ENCODE measurements around the gene DYTN. TPM values are rescaled to one million over a fixed set of nuclear protein-coding genes. Genes with fewer than 3 reads are reported as not detected.

Gene DYTN
- total and polyA plus RNA-seq, 4 donors: not detected

DNA sequence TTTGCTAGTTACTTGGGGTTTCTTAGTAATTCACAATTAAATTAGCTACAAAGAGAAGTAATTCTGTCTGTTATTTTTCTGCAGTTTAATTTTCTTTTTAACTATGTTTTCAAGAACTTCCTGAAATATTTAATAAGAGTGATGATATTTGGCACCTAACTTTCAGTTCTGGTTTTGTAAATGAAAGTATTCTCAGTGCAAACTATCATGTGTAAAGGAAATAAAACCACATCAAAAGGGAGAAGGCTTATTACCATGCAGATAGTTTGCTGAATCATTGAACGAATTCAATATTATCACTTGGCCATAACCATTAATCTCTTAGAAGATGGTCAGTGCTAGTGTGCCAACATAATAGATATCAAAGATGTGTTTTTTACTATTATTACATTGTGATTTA, 29.2 kb downstream of the DYTN start:
- ATAC-seq (ENCODE audit: low FRiP score) (no peak), DNase-seq (no peak)
- Histone ChIP-seq H3K27me3 (ENCODE audit: control insufficient read depth in 1 of 2, insufficient read depth in 2 of 2, low read length in 1 of 2) (no peaks in the 10 kb centered on the region), H3K27ac (ENCODE audit: low read depth in 1 of 2, low read length in 2 of 2) (no peak overlapping the region), H3K4me3 (ENCODE audit: low read length in 2 of 2) (no peak overlapping the region), H3K4me1 (ENCODE audit: control insufficient read depth in 1 of 2, insufficient read depth in 2 of 2, low read length in 2 of 2) (no peaks in the 10 kb centered on the region), H3K9me3 (ENCODE audit: control insufficient read depth, low read length) (no peaks in the 10 kb centered on the region), H3K36me3 (ENCODE audit: control insufficient read depth in 1 of 2, insufficient read depth in 2 of 2, low read length in 1 of 2) (no peaks in the 10 kb centered on the region)
- 59 to 73% methylated on average over 1 of the region's 1 CpG for WGBS, 2 donors
- intact Hi-C loops (cut with DNase I): no loop called here

DNA sequence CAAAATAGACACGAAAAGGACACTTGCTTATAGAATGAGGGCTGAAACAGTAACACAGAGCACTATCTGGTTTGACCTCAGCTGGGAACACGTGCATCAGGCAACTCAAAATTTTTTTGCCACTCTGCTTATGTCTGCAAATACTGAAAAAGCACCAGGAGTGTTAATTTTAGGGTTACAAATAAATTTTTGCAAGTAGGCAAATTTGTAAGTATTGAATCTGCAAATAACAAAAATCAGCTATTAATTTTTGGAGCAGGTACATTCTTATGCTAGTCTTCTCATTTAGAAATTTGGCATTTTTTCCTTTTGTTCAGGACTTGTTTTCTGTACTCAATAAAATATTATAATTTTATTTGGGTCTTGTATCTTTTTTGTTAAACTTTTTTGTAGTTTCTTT, 29.7 kb downstream of the DYTN start:
- Histone ChIP-seq H3K4me3 (ENCODE audit: low read length in 2 of 2) (no peak overlapping the region), H3K27ac (ENCODE audit: low read depth in 1 of 2, low read length in 2 of 2) (no peak overlapping the region), H3K36me3 (ENCODE audit: control insufficient read depth in 1 of 2, insufficient read depth in 2 of 2, low read length in 1 of 2) (no peaks in the 10 kb centered on the region), H3K27me3 (ENCODE audit: control insufficient read depth in 1 of 2, insufficient read depth in 2 of 2, low read length in 1 of 2) (no peaks in the 10 kb centered on the region), H3K9me3 (ENCODE audit: control insufficient read depth, low read length) (no peaks in the 10 kb centered on the region), H3K4me1 (ENCODE audit: control insufficient read depth in 1 of 2, insufficient read depth in 2 of 2, low read length in 2 of 2) (no peaks in the 10 kb centered on the region)
- ATAC-seq (ENCODE audit: low FRiP score) (no peak), DNase-seq (no peak)
- intact Hi-C loops (cut with DNase I): no loop called here
- WGBS, 2 donors: 58 to 59% methylated on average over 2 of the region's 2 CpGs

DNA sequence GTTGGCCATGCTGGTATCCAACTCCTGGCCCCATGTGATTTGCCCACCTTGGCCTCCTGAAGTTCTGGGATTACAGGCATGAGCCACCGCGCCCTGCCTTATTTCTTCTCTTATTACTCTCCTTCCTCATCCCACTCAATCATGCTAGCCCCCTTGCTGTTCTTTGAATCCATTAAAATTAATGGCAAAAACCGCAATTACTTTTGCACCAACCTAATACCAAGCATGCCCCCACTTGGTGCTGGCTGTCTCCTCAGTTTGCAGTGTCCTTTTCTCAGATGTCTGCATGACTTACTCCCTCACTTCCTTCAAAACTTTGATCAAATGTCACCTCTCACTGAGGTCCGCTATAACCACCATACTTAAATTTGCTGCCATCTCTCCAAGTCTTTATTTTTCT, 34.6 kb downstream of the DYTN start:
- 90 to 93% methylated on average over 4 of the region's 4 CpGs for WGBS, 2 donors

DNA sequence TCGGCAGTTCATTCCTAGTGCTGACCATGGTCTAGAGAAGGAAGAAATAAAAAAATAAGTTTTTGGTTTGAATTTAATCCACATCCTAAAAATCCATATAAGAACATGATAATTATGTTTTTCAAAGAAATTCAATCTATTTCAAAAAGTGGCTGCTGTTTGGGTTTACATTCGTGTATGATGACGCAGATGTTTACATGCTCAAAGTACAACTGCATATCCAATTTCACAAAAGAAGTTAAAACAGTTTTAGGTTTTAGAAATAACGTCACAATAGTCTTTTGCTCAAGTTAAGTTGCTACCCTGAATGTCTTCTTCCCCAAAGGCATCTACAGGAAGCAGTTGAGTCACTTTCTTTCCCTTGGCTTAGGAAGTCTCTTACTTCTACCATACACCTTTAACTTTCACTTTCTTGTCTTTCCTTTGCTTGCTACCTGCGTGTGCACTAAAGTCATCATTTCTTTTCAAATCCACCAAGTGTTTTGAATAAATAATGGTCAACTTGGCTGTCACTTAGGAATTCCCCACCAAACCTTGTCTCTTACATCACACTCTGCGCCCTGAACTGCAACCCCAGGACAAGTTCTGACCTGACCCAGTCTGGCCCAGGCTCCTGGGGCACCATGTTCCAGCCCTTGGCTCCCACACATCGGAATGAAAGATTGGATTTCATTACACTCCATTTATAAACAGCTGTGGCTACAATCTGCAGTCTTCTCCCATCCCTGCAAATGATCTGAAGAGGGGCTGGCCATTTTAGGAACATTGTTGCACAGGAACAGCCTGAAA, 47.5 kb downstream of the DYTN start:
- no peak for ATAC-seq (ENCODE audit: low FRiP score)
- no peak for DNase-seq
- WGBS, 2 donors: 75 to 82% methylated on average over 7 of the region's 7 CpGs

More for the DNA sequence above, 34.6 kb downstream of the DYTN start:
- no peak for DNase-seq
- Histone ChIP-seq H3K27ac (ENCODE audit: low read depth in 1 of 2, low read length in 2 of 2) (no peak overlapping the region), H3K27me3 (ENCODE audit: control insufficient read depth in 1 of 2, insufficient read depth in 2 of 2, low read length in 1 of 2) (no peaks in the 10 kb centered on the region), H3K4me3 (ENCODE audit: low read length in 2 of 2) (no peak overlapping the region), H3K36me3 (ENCODE audit: control insufficient read depth in 1 of 2, insufficient read depth in 2 of 2, low read length in 1 of 2) (no peaks in the 10 kb centered on the region), H3K4me1 (ENCODE audit: control insufficient read depth in 1 of 2, insufficient read depth in 2 of 2, low read length in 2 of 2) (no peaks in the 10 kb centered on the region), H3K9me3 (ENCODE audit: control insufficient read depth, low read length) (no peaks in the 10 kb centered on the region)
- intact Hi-C loops (cut with DNase I): no loop called here
- no peak for ATAC-seq (ENCODE audit: low FRiP score)

DNA sequence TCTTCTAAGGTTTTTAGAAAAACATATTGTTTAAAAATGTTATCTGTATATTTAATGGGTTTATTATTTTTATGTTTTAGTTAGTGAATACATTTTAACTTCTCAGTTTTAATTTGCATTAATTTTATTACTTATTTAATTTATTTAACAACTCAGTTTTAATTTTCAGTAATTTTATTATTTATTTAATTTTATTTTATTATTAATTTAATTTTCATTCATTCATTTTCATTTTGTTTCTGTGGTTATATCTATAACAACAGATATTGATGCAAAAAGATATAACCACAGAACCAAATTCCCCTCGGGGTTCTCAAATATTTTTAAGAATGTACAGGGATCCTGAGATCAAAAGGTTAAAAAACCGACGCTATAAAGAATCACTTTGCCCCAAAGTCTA, 52.9 kb downstream of the DYTN start:
- DNase-seq (no peak), ATAC-seq (ENCODE audit: low FRiP score) (no peak)
- Histone ChIP-seq H3K36me3 (ENCODE audit: control insufficient read depth in 1 of 2, insufficient read depth in 2 of 2, low read length in 1 of 2) (no peaks in the 10 kb centered on the region), H3K27ac (ENCODE audit: low read depth in 1 of 2, low read length in 2 of 2) (no peak overlapping the region), H3K4me3 (ENCODE audit: low read length in 2 of 2) (no peak overlapping the region), H3K9me3 (ENCODE audit: control insufficient read depth, low read length) (no peaks in the 10 kb centered on the region), H3K4me1 (ENCODE audit: control insufficient read depth in 1 of 2, insufficient read depth in 2 of 2, low read length in 2 of 2) (no peaks in the 10 kb centered on the region), H3K27me3 (ENCODE audit: control insufficient read depth in 1 of 2, insufficient read depth in 2 of 2, low read length in 1 of 2) (no peaks in the 10 kb centered on the region)
- 79 to 82% methylated on average over 3 of the region's 3 CpGs for WGBS, 2 donors
- intact Hi-C loops (cut with DNase I): no loop called here

More for the DNA sequence above, 47.5 kb downstream of the DYTN start:
- H3K36me3 ChIP-seq (ENCODE audit: control insufficient read depth in 1 of 2, insufficient read depth in 2 of 2, low read length in 1 of 2): no peaks in the 10 kb centered on the region
- H3K4me3 ChIP-seq (ENCODE audit: low read length in 2 of 2): no peak overlapping the region
- no peak overlapping the region for H3K27ac ChIP-seq (ENCODE audit: low read depth in 1 of 2, low read length in 2 of 2)
- H3K4me1 ChIP-seq (ENCODE audit: control insufficient read depth in 1 of 2, insufficient read depth in 2 of 2, low read length in 2 of 2): no peaks in the 10 kb centered on the region
- H3K9me3 ChIP-seq (ENCODE audit: control insufficient read depth, low read length): no peaks in the 10 kb centered on the region
- no peaks in the 10 kb centered on the region for H3K27me3 ChIP-seq (ENCODE audit: control insufficient read depth in 1 of 2, insufficient read depth in 2 of 2, low read length in 1 of 2)
- intact Hi-C loops (cut with DNase I): no loop called here

DNA sequence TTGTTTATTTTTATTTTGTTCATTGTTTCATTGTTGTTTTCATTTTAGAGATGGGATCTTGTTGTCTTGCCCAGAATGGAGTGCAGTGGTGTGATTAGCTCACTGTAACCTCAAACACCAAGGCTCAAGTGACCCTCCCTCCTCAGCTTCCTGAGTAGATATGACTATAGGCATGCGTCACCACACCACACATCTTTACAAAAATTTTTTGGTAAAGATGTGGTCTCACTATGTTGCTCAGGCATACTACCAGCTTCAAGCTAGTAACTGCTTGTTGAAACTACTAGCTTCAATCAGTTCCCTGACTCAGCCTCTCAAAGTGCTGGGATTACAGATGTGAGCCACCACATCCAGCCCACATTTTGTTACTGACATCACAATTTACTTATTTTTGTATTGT, 61.1 kb downstream of the DYTN start:
- no peaks in the 10 kb centered on the region for H3K27me3 ChIP-seq (ENCODE audit: control insufficient read depth in 1 of 2, insufficient read depth in 2 of 2, low read length in 1 of 2)
- intact Hi-C loops (cut with DNase I): no loop called here
- no peak overlapping the region for H3K27ac ChIP-seq (ENCODE audit: low read depth in 1 of 2, low read length in 2 of 2)
- H3K4me1 ChIP-seq (ENCODE audit: control insufficient read depth in 1 of 2, insufficient read depth in 2 of 2, low read length in 2 of 2): no peaks in the 10 kb centered on the region
- H3K9me3 ChIP-seq (ENCODE audit: control insufficient read depth, low read length): peaks cover 2% of the 10 kb centered on the region
- H3K4me3 ChIP-seq (ENCODE audit: low read length in 2 of 2): no peak overlapping the region
- 89 to 92% methylated on average over 1 of the region's 1 CpG for WGBS, 2 donors
- ATAC-seq (ENCODE audit: low FRiP score): no peak
- H3K36me3 ChIP-seq (ENCODE audit: control insufficient read depth in 1 of 2, insufficient read depth in 2 of 2, low read length in 1 of 2): no peaks in the 10 kb centered on the region
- no peak for DNase-seq

DNA sequence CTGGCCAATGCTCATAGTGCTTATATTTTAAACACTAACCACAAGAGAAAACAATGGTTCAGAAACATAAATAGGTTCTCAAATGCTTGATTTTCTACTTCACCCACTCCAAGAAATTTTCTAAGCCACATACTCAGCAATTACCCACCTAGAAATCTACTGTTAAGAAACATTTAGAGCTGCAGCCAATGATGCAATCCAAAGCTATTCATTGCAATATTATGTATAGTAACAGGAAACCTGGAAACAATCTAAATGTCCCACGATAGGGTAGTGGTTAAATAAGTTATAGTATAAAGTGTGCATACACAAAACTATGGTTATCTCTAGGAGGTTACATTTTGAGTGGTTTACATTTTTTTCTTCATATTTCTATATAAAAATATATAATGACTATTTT, 70.2 kb downstream of the DYTN start:
- WGBS, 2 donors: 58 to 62% methylated on average over 1 of the region's 1 CpG
- intact Hi-C loops (cut with DNase I): no loop called here

DNA sequence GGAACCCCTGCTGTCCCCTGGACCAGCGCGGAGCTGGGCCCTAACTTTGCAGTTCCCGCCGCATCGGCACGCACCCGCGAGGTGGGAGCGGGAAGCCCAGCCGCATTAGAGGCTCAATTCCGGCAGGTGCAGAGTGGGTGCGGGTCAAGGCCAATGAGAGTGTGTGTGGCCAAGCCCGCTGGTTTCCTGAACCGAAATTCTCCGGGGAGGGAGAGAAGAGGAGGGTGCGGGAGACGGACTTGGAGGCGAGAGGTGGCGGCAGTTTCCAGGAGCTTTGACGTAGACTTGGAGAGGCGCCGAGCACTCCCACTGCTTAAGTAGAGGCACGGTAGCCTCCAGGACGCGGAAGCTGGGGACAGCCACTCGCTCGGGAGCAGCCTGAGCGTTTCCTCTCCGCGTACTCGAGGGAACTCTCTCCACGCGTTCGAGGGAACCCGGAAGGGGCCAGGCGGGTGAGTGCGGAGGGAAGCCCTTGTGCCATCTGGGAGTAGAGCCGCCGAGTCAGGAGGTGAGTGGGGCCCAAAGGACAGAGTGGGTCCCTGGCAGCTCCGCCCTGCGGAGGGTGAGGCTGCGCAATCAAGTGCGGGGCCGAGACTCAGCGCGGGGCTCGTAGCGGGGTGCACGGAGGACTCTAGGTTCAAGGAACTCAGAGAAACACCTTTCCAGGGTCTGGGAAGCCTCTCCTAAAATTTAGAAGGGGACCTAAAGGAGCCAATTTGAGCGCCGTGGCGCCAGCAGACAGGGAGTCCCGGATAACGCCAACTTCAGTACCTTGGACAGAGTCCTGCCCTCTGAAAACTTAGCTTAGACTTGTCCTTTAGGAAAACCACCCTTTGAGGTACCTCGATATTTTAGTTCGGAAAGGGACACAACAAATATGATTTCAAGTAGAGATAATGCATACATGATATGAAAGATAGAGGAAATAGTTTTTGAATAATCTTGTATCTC, 75.8 kb downstream of the DYTN start, which contains the start of gene FAM237A:
TSS of gene FAM237A (plus strand) at position 413 of the 951 bp plus-strand sequence. CDS start 1,750 bp downstream, outside the sequence.
- Histone ChIP-seq H3K9me3 (ENCODE audit: control insufficient read depth, low read length) (no peaks in the 10 kb centered on the region), H3K27ac (ENCODE audit: low read depth in 1 of 2, low read length in 2 of 2) (no peak within 1 kb of the TSS), H3K36me3 (ENCODE audit: control insufficient read depth in 1 of 2, insufficient read depth in 2 of 2, low read length in 1 of 2) (no peaks in the 10 kb centered on the region), H3K27me3 (ENCODE audit: control insufficient read depth in 1 of 2, insufficient read depth in 2 of 2, low read length in 1 of 2) (peaks cover 0 to 2% of the 10 kb centered on the region in 2 donors), H3K4me3 (ENCODE audit: low read length in 2 of 2) (no peak within 1 kb of the TSS), H3K4me1 (ENCODE audit: control insufficient read depth in 1 of 2, insufficient read depth in 2 of 2, low read length in 2 of 2) (no peaks in the 10 kb centered on the region)
- intact Hi-C loops (cut with DNase I): no loop called here
- ATAC-seq (ENCODE audit: low FRiP score) (peak; percentile 46), DNase-seq (peak in 1 of 2 donors; percentile 68)
- WGBS, 2 donors: 2 to 3% methylated on average over 56 of the region's 56 CpGs

More for the DNA sequence above, 70.2 kb downstream of the DYTN start:
- DNase-seq (no peak), ATAC-seq (ENCODE audit: low FRiP score) (no peak)
- no peaks in the 10 kb centered on the region for H3K36me3 ChIP-seq (ENCODE audit: control insufficient read depth in 1 of 2, insufficient read depth in 2 of 2, low read length in 1 of 2)
- H3K27me3 ChIP-seq (ENCODE audit: control insufficient read depth in 1 of 2, insufficient read depth in 2 of 2, low read length in 1 of 2): no peaks in the 10 kb centered on the region
- H3K9me3 ChIP-seq (ENCODE audit: control insufficient read depth, low read length): no peaks in the 10 kb centered on the region
- no peak overlapping the region for H3K4me3 ChIP-seq (ENCODE audit: low read length in 2 of 2)
- no peak overlapping the region for H3K27ac ChIP-seq (ENCODE audit: low read depth in 1 of 2, low read length in 2 of 2)
- H3K4me1 ChIP-seq (ENCODE audit: control insufficient read depth in 1 of 2, insufficient read depth in 2 of 2, low read length in 2 of 2): no peaks in the 10 kb centered on the region

Measured in aorta (tissue), 5 donors.